Esophagus squamous epithelium (tissue), 5 donors: ENCODE data around the gene COG4. TPM values are rescaled to one million over a fixed set of nuclear protein-coding genes. Genes with fewer than 3 reads are reported as not detected.
A peak's percentile ranks its signal among the peaks of the same experiment; 100 is the strongest.

Experiments
- DNase-seq: peaks from one replicate; lab custom pipeline; 2025; lab: John Stamatoyannopoulos, UW
- H3K27ac ChIP-seq, 4 donors: fragments of 200-600 bp; sonication (generic); one replicate each; pipeline ENCODE4 v1.5.1; 2016 to 2019; ENCODE audit warnings: mild to moderate bottlenecking in 1 of 4
- H3K27me3 ChIP-seq, 4 donors: fragments of 200-600 bp; sonication (generic); 1 replicate in 3 of 4; 2 replicates in 1 of 4; pipeline versions ENCODE4 v1.5.1 to v1.6.0; 2017 to 2021; ENCODE audit warnings: antibody characterized with exemption in 1 of 4
- H3K36me3 ChIP-seq, 3 donors: fragments of 200-600 bp; sonication (generic); one replicate each; pipeline ENCODE4 v1.5.1; 2016 to 2019
- H3K4me1 ChIP-seq, 3 donors: fragments of 200-600 bp; sonication (generic); one replicate each; pipeline ENCODE4 v1.5.1; 2017 to 2019
- H3K4me3 ChIP-seq, 4 donors: fragments of 200-600 bp; sonication (generic); 1 replicate in 3 of 4; 2 replicates in 1 of 4; pipeline ENCODE4 v1.5.1; 2016 to 2019; ENCODE audit warnings: mild to moderate bottlenecking in 2 of 4, moderate library complexity in 1 of 4
- H3K9me3 ChIP-seq, 3 donors: fragments of 200-600 bp; sonication (generic); one replicate each; pipeline ENCODE4 v1.5.1; 2016 to 2019
- CTCF ChIP-seq, 6 experiments: fragments of 450-650 bp in 4 of 6; fragments of 200-600 bp in 2 of 6; sonication (generic) in 2 of 6; IDR thresholded peaks; one replicate each; pipeline ENCODE4 v1.5.1; 2016 to 2019; ENCODE audit warnings: antibody characterized with exemption in 6 of 6, mild to moderate bottlenecking in 4 of 6, moderate library complexity in 4 of 6
- POLR2A ChIP-seq, 4 donors: fragments of 450-650 bp; IDR thresholded peaks; one replicate each; pipeline ENCODE4 v1.6.1; 2017; ENCODE audit warnings: antibody characterized with exemption in 4 of 4, mild to moderate bottlenecking in 4 of 4, moderate library complexity in 3 of 4
- WGBS, 2 donors: methylation state at CpG; one replicate each; pipeline ENCODE4 v1.1.5; 2018; 5-methylcytosine and 5-hydroxymethylcytosine counted together
- intact Hi-C: fragments of 100-400 bp; cut with DNase I; formaldehyde crosslinking; loops from one replicate; pipeline ENCODE4 v1.15.0; 2022
- total RNA-seq, 4 donors: library from RNA; depleted of rRNA; stranded (reverse); fragments of >200 nt; gene quantifications; one replicate each; pipeline ENCODE4 v1.1.0, GENCODE V29; 2016
- donor health status: DM: yes; HTN: yes; CAD: no.

Gene COG4
- total RNA-seq, 4 donors from 2014 or later, result 40.3 to 54.0 (median 47.5) TPM

DNA sequence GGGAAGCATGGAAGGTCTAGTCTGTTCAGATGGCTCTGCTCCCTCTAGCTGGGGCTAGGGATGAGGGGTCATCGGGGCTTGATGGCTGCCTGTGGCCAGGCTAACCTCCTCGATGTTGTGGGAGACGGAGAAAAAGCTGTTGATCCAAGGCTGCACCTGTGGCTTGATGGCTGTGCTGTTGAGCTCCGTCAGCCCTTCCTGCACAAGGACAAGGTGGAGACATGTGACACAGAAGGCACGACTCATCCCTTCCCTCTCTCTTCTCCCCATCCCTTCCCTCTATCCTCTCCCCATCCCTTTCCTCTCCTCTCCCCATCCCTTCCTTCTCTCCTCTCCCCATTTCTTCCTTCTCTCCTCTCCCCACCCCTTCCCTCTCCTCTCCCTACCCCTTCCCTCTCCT lies 40.7 kb downstream of the COG4 start:
- peaks cover 4 to 98% (median 17%) of the 10 kb centered on the region in 3 donors for H3K36me3 ChIP-seq
- H3K27ac ChIP-seq, result no peak overlapping the region
- intact Hi-C loops, result no loop called here

DNA sequence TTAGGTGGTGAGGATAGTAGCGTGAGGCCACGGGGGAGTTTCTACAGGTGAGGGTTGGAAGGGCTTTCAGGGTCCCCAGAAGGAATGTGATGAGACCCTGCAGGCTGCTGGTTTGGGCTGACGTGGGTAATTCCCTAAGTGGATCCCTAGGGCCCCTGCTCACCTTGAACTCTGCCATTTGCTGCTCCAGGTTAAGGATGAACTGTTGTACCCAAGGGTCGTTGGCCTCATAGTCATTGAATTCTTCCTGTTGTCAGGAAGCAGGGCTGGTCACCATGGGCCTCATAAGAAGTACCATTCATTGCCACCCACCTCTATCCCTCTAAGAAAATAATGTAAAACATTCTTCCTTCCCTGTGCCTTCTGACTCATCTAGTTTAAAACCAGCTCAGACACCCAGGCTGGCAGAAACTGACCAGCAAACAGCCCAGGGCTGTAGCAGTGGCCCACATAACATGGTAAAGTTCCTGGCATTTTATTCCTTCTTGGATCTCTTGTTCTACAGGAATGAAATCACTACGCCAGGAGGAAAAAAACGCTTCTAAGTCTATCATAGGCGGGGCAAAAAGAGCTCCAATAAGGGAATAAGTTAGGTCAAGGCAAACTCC lies 41.3 kb downstream of the COG4 start:
- no peaks in the 10 kb centered on the region for H3K9me3 ChIP-seq
- peaks cover 4 to 97% (median 17%) of the 10 kb centered on the region in 3 donors for H3K36me3 ChIP-seq
- H3K27me3 ChIP-seq, result no peaks in the 10 kb centered on the region
- intact Hi-C loops, result no loop called here
- H3K27ac ChIP-seq, result no peak overlapping the region
- no peak for TF ChIP-seq POLR2A (IDR thresholded peaks at IDR 0.05)
- TF ChIP-seq CTCF (IDR thresholded peaks at IDR 0.05), result no peak
- H3K4me3 ChIP-seq, result no peak overlapping the region
- WGBS, 2 donors, result 65 to 82% methylated on average over 5 to 7 of the region's 7 CpGs
- DNase-seq, result no peak
- peaks cover 0 to 15% (median 3%) of the 10 kb centered on the region in 3 donors for H3K4me1 ChIP-seq

More for the DNA sequence above, 40.7 kb downstream of the COG4 start:
- DNase-seq, result no peak
- peaks cover 0 to 13% (median 3%) of the 10 kb centered on the region in 3 donors for H3K4me1 ChIP-seq
- no peaks in the 10 kb centered on the region for H3K27me3 ChIP-seq
- H3K9me3 ChIP-seq, result no peaks in the 10 kb centered on the region
- 78 to 80% methylated on average over 5 of the region's 5 CpGs for WGBS, 2 donors
- TF ChIP-seq POLR2A (IDR thresholded peaks at IDR 0.05) (no peak), CTCF (IDR thresholded peaks at IDR 0.05) (no peak)
- no peak overlapping the region for H3K4me3 ChIP-seq

DNA sequence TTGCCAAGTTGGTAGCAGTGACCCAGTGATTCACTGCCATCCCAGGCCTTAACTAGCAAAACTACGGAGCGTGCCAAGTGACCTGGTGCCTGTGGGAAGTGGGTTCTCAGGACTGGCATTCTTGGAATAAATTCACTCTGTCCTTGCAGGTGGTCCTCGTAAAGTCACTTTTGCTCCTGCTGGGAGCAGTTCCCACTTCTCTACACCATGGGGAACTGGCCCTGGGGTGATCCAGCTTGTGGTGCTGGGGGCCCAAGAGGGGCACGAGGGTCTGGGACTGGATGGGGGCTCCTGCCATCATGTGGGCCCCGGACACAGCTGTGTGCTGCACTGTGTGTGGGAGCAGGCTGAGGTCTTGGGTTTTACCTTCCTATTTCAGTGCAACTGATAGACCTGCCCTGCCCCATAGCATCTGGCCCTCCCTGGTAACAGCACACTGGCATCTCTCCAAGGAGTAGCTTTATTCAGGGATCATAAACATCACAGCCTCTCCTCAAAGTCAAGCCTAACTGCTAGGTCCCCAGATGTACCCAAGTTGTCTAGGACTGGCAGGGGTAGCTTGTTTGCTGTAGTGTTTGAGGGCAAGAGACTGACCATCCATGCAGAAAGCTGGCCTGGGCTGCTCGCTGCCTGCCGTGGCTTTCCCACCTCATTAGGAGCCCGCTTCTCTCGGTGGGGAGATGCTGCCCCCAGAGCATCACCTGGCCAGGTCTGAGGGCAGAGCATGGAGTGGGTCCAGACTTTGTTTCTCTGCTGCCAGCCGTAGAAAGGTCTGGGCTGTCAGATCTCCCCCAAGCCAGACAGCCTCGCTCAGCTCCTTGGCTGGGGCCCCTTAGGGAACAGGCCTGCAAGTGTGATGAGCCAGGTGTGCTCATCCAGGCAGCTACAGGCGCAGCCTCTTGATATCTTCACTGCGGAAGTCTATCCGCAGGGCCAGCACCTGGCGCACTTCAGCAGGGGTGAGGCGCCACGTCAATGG lies 42.9 kb downstream of the COG4 start:
- H3K4me1 ChIP-seq, result peaks cover 4 to 28% (median 9%) of the 10 kb centered on the region in 3 donors
- H3K9me3 ChIP-seq, result no peaks in the 10 kb centered on the region
- no peak overlapping the region for H3K27ac ChIP-seq
- DNase-seq, result no peak
- no peak overlapping the region for H3K4me3 ChIP-seq
- intact Hi-C loops, result no loop called here
- H3K36me3 ChIP-seq, result peaks cover 4 to 86% (median 17%) of the 10 kb centered on the region in 3 donors
- no peaks in the 10 kb centered on the region for H3K27me3 ChIP-seq
- WGBS, 2 donors, result 91 to 93% methylated on average over 3 to 4 of the region's 17 CpGs
- TF ChIP-seq POLR2A (IDR thresholded peaks at IDR 0.05) (no peak), CTCF (IDR thresholded peaks at IDR 0.05) (no peak)

GRCh38 chr16:70478912-70479341 lies 44.4 kb downstream of the COG4 start:
- intact Hi-C loops, result no loop called here
- DNase-seq, result no peak
- Histone ChIP-seq H3K27ac (peak overlapping the region in 3 of 4 donors; percentile 10 to 29 (median 28)), H3K36me3 (peaks cover 4 to 86% (median 17%) of the 10 kb centered on the region in 3 donors), H3K9me3 (no peaks in the 10 kb centered on the region), H3K4me1 (peaks cover 4 to 35% (median 13%) of the 10 kb centered on the region in 3 donors), H3K27me3 (no peaks in the 10 kb centered on the region), H3K4me3 (no peak overlapping the region)
- TF ChIP-seq POLR2A (IDR thresholded peaks at IDR 0.05), result no peak
- TF ChIP-seq CTCF (IDR thresholded peaks at IDR 0.05), result no peak
- WGBS, 2 donors, result 40 to 47% methylated on average over 2 to 3 of the region's 10 CpGs
